Measurements from ENCODE around the gene GPHA2.
"Not testable (repeated sequence)": the region's sequence is repeated elsewhere in the genome, so short reads cannot be mapped to it uniquely, and the experiment has no call there.

GPHA2 gene

GRCh38 chr11:64935359-64936081 lies at the start of gene GPHA2:
TSS of gene GPHA2 (minus strand) at chr11:64935893. CDS start at chr11:64935460, 433 bp downstream.
- Histone ChIP-seq H3K9ac (ENCODE audit: low read length) (no peak within 1 kb of the TSS), H3K4me3 (ENCODE audit: low read length) (no peak within 1 kb of the TSS), H3K9me2 (replicated peaks; ENCODE audit: insufficient read depth, low read length) (no peaks in the 10 kb centered on the region), H3K27ac (ENCODE audit: low read length) (no peak within 1 kb of the TSS), H3K27me3 (replicated peaks; ENCODE audit: insufficient read depth, low read length) (no peaks in the 10 kb centered on the region), H3K9me3 (replicated peaks; ENCODE audit: insufficient read depth, low read length) (no peaks in the 10 kb centered on the region), H3K36me3 (replicated peaks; ENCODE audit: insufficient read depth, low read length) (no peaks in the 10 kb centered on the region), H2AFZ (ENCODE audit: low read length) (no peak within 1 kb of the TSS), H3K79me2 (ENCODE audit: low read length) (no peaks in the 10 kb centered on the region), H4K20me1 (ENCODE audit: insufficient read depth, low read length) (no peaks in the 10 kb centered on the region), H3K4me1 (ENCODE audit: low read length) (no peaks in the 10 kb centered on the region), H3F3A (ENCODE audit: insufficient read depth, low read length) (no peaks in the 10 kb centered on the region), H3K4me2 (ENCODE audit: low read depth, low read length) (no peak within 1 kb of the TSS)
- DNase-seq, result no peak
- TF ChIP-seq EZH2 (optimal IDR thresholded peaks at IDR 0.05; ENCODE audit: low read depth, low read length), result no peak
- TF ChIP-seq EZH2phosphoT487 (IDR thresholded peaks at IDR 0.05; ENCODE audit: low read length), result no peak
- TF ChIP-seq CTCF (IDR thresholded peaks at IDR 0.05; ENCODE audit: low read length), result no peak

GRCh38 chr11:64983339-64983738 lies 47.6 kb upstream of the GPHA2 start:
- not testable (repeated sequence) for H3K9me2 ChIP-seq (replicated peaks; ENCODE audit: insufficient read depth, low read length); DNase-seq; H2AFZ ChIP-seq (ENCODE audit: low read length); H3K4me2 ChIP-seq (ENCODE audit: low read depth, low read length); H3K9me3 ChIP-seq (replicated peaks; ENCODE audit: insufficient read depth, low read length); H3K4me3 ChIP-seq (ENCODE audit: low read length); H3K36me3 ChIP-seq (replicated peaks; ENCODE audit: insufficient read depth, low read length); H3F3A ChIP-seq (ENCODE audit: insufficient read depth, low read length); H4K20me1 ChIP-seq (ENCODE audit: insufficient read depth, low read length); H3K27ac ChIP-seq (ENCODE audit: low read length); H3K4me1 ChIP-seq (ENCODE audit: low read length); H3K9ac ChIP-seq (ENCODE audit: low read length); H3K79me2 ChIP-seq (ENCODE audit: low read length)
- H3K27me3 ChIP-seq (replicated peaks; ENCODE audit: insufficient read depth, low read length), result peaks cover 17% of the 10 kb centered on the region

GRCh38 chr11:64976651-64977050 lies 41.0 kb upstream of the GPHA2 start:
- Histone ChIP-seq H4K20me1 (ENCODE audit: insufficient read depth, low read length) (no peaks in the 10 kb centered on the region), H3K4me2 (ENCODE audit: low read depth, low read length) (no peak overlapping the region), H2AFZ (ENCODE audit: low read length) (no peak overlapping the region), H3K27ac (ENCODE audit: low read length) (no peak overlapping the region), H3K4me3 (ENCODE audit: low read length) (no peak overlapping the region), H3K36me3 (replicated peaks; ENCODE audit: insufficient read depth, low read length) (no peaks in the 10 kb centered on the region), H3F3A (ENCODE audit: insufficient read depth, low read length) (no peaks in the 10 kb centered on the region), H3K27me3 (replicated peaks; ENCODE audit: insufficient read depth, low read length) (peaks cover 10% of the 10 kb centered on the region; the same call in 1 of the 2 replicates), H3K79me2 (ENCODE audit: low read length) (no peaks in the 10 kb centered on the region), H3K9me2 (replicated peaks; ENCODE audit: insufficient read depth, low read length) (no peaks in the 10 kb centered on the region), H3K9ac (ENCODE audit: low read length) (no peak overlapping the region), H3K9me3 (replicated peaks; ENCODE audit: insufficient read depth, low read length) (no peaks in the 10 kb centered on the region), H3K4me1 (ENCODE audit: low read length) (no peaks in the 10 kb centered on the region)
- no peak for DNase-seq
- TF ChIP-seq EZH2phosphoT487 (IDR thresholded peaks at IDR 0.05; ENCODE audit: low read length) (no peak), CTCF (IDR thresholded peaks at IDR 0.05; ENCODE audit: low read length) (no peak), EZH2 (optimal IDR thresholded peaks at IDR 0.05; ENCODE audit: low read depth, low read length) (no peak)

- H3K79me2 ChIP-seq (ENCODE audit: low read length), result no peaks in the 10 kb centered on the region
- no peaks in the 10 kb centered on the region for H4K20me1 ChIP-seq (ENCODE audit: insufficient read depth, low read length)
- no peak overlapping the region for H3K27ac ChIP-seq (ENCODE audit: low read length)
- TF ChIP-seq EZH2phosphoT487 (IDR thresholded peaks at IDR 0.05; ENCODE audit: low read length) (no peak), EZH2 (optimal IDR thresholded peaks at IDR 0.05; ENCODE audit: low read depth, low read length) (no peak), CTCF (IDR thresholded peaks at IDR 0.05; ENCODE audit: low read length) (no peak)
- H3K9me3 ChIP-seq (replicated peaks; ENCODE audit: insufficient read depth, low read length), result no peaks in the 10 kb centered on the region
- peak overlapping the region; percentile 32; the same call in 1 of the 2 replicates for H3K4me2 ChIP-seq (ENCODE audit: low read depth, low read length)
- H3K9ac ChIP-seq (ENCODE audit: low read length), result no peak overlapping the region
- no peak for DNase-seq
- no peaks in the 10 kb centered on the region for H3F3A ChIP-seq (ENCODE audit: insufficient read depth, low read length)
- no peaks in the 10 kb centered on the region for H3K9me2 ChIP-seq (replicated peaks; ENCODE audit: insufficient read depth, low read length)
- H3K4me1 ChIP-seq (ENCODE audit: low read length), result no peaks in the 10 kb centered on the region
- H3K36me3 ChIP-seq (replicated peaks; ENCODE audit: insufficient read depth, low read length), result no peaks in the 10 kb centered on the region
- peak overlapping the region; percentile 30; the same call in 1 of the 2 replicates for H2AFZ ChIP-seq (ENCODE audit: low read length)
- H3K4me3 ChIP-seq (ENCODE audit: low read length), result no peak overlapping the region
- H3K27me3 ChIP-seq (replicated peaks; ENCODE audit: insufficient read depth, low read length), result no peaks in the 10 kb centered on the region
Observed at GRCh38 chr11:64974124-64974523, 38.4 kb upstream of the GPHA2 start.
